GM12878 (cell line): ENCODE results near the gene ANKRD23. TPM values are rescaled to one million over a fixed set of nuclear protein-coding genes. Genes with fewer than 3 reads are reported as not detected.

Experiments
- ATAC-seq: fragments of 200-7000 bp; cut with Tn5 transposase; 3 replicates; pipeline ENCODE4 v1.9.1; 2020; ENCODE audit warnings: mild to moderate bottlenecking, moderate library complexity
- BruUV-seq: library from RNA; stranded (reverse); fragments of 400-500 nt; replicated peaks from 2 replicates; lab custom pipeline; 2021; lab: Mats Ljungman, UMichigan
- CTCF ChIA-PET: fragments of 300-600 bp; sonication (Branson Sonifier 250); formaldehyde crosslinking; extraction: SDS; loops from one replicate; lab custom pipeline; 2021; ENCODE audit warnings: inconsistent platforms; lab: Yijun Ruan, JAX
- POLR2A ChIA-PET: fragments of 350-600 bp; formaldehyde crosslinking; extraction: SDS; loops from one replicate; lab custom pipeline; 2021; ENCODE audit warnings: inconsistent platforms; lab: Charles Lee
- RAD21 ChIA-PET: fragments of 300-600 bp; sonication (Branson Sonifier 250); formaldehyde crosslinking; loops from one replicate; lab custom pipeline; 2023; ENCODE audit warnings: antibody characterized with exemption; ENCODE audit not compliant: unreplicated experiment; lab: Charles Lee
- SMC1A ChIA-PET: fragments of 300-600 bp; sonication (Branson Sonifier 250); formaldehyde crosslinking; loops from one replicate; lab custom pipeline; 2023; ENCODE audit not compliant: unreplicated experiment, uncharacterized antibody; lab: Charles Lee
- DNase-seq: peaks from one replicate; pipeline ENCODE4 v3.0.0-alpha.2; 2011; ENCODE audit warnings: low read depth, low spot score
- FAIRE-seq: peaks from 3 replicates; lab custom pipeline; 2011; peaks lifted over from hg19 to GRCh38; lab: Jason Lieb, UNC
- H2AFZ ChIP-seq: 2 replicates; pipeline ENCODE4 v1.6.0; 2011; ENCODE audit warnings: low read depth, low read length, control low read depth; ENCODE audit not compliant: control insufficient read depth
- H3K27ac ChIP-seq: 2 replicates; pipeline ENCODE4 v1.5.1; 2011; ENCODE audit warnings: control low read depth; ENCODE audit not compliant: control insufficient read depth, insufficient read depth
- H3K27me3 ChIP-seq, 2 experiments: replicated peaks in 1 of 2; 2 replicates each; pipeline versions ENCODE4 v1.6.0 to v1.6.1; 2011; ENCODE audit warnings: low read length in 1 of 2; ENCODE audit not compliant: control insufficient read depth in 2 of 2, insufficient read depth in 2 of 2
- H3K36me3 ChIP-seq, 2 experiments: 2 replicates each; pipeline ENCODE4 v1.5.1; 2011; ENCODE audit warnings: low read length in 1 of 2; ENCODE audit not compliant: control insufficient read depth in 2 of 2, insufficient read depth in 2 of 2
- H3K4me1 ChIP-seq: 2 replicates; pipeline ENCODE4 v1.6.1; 2011; ENCODE audit warnings: mild to moderate bottlenecking, low read length, moderate library complexity, mixed read lengths; ENCODE audit not compliant: control insufficient read depth, insufficient read depth
- H3K4me2 ChIP-seq: 2 replicates; pipeline ENCODE4 v1.6.0; 2011; ENCODE audit warnings: control low read depth; ENCODE audit not compliant: control insufficient read depth, insufficient read depth
- H3K4me3 ChIP-seq: fragments of 200-600 bp; sonication (generic); 2 replicates; pipeline ENCODE4 v1.5.1; 2016
- H3K79me2 ChIP-seq: 2 replicates; pipeline ENCODE4 v1.6.0; 2011; ENCODE audit warnings: low read length; ENCODE audit not compliant: control insufficient read depth, insufficient read depth
- H3K9ac ChIP-seq: 2 replicates; pipeline ENCODE4 v1.8.0; 2011; ENCODE audit warnings: low read length, control low read depth, mixed read lengths; ENCODE audit not compliant: control insufficient read depth, insufficient read depth
- H3K9me3 ChIP-seq: replicated peaks from 3 replicates; pipeline ENCODE4 v1.5.1; 2011; ENCODE audit warnings: mild to moderate bottlenecking, low read length; ENCODE audit not compliant: control insufficient read depth, insufficient read depth
- H4K20me1 ChIP-seq: 2 replicates; pipeline ENCODE4 v1.6.0; 2011; ENCODE audit not compliant: control insufficient read depth, insufficient read depth
- FOS ChIP-seq: IDR thresholded peaks from 3 replicates; pipeline ENCODE4 v1.6.1; 2011; ENCODE audit warnings: borderline replicate concordance; ENCODE audit not compliant: insufficient read length; ENCODE audit errors: extremely low read depth
- KAT2A ChIP-seq: conservative IDR thresholded peaks from 2 replicates; pipeline ENCODE4 v1.6.1; 2011; ENCODE audit warnings: low read depth, low read length; ENCODE audit not compliant: control insufficient read depth
- KLF5 ChIP-seq: fragments of 450-650 bp; IDR thresholded peaks from 2 replicates; pipeline ENCODE4 v1.6.1; 2014; ENCODE audit warnings: mild to moderate bottlenecking; ENCODE audit not compliant: partially characterized antibody
- LARP7 ChIP-seq: fragments of 450-650 bp; IDR thresholded peaks from 2 replicates; pipeline ENCODE4 v1.6.1; 2017; ENCODE audit warnings: mild to moderate bottlenecking
- MYB ChIP-seq: fragments of 150-350 bp; IDR thresholded peaks from 2 replicates; pipeline ENCODE4 v1.6.1; 2014; ENCODE audit warnings: mild to moderate bottlenecking, low read depth, low read length, borderline replicate concordance
- NR2C2 ChIP-seq: IDR thresholded peaks from 2 replicates; pipeline ENCODE4 v1.6.1; 2011; ENCODE audit warnings: borderline replicate concordance, low read depth; ENCODE audit not compliant: control insufficient read depth, insufficient read length
- SMARCA5 ChIP-seq: fragments of 450-650 bp; IDR thresholded peaks from 2 replicates; pipeline ENCODE4 v1.6.1; 2017; ENCODE audit warnings: mild to moderate bottlenecking
- YBX1 ChIP-seq: fragments of 450-650 bp; IDR thresholded peaks from 2 replicates; pipeline ENCODE4 v1.6.1; 2016; ENCODE audit warnings: antibody characterized with exemption
- ZNF274 ChIP-seq: IDR thresholded peaks from one replicate; pipeline ENCODE4 v1.8.0; 2011; ENCODE audit not compliant: insufficient read length, insufficient read depth
- WGBS: methylation state at CpG from one replicate; pipeline ENCODE4 v1.1.6; 2016; ENCODE audit warnings: low lambda C conversion rate; ENCODE audit not compliant: insufficient replicate concordance, insufficient coverage; ENCODE audit errors: missing lambda C conversion rate; 5-methylcytosine and 5-hydroxymethylcytosine counted together
- in situ Hi-C: fragments of 300-500 bp; cut with MboI; formaldehyde crosslinking; loops from 9 replicates; pipeline ENCODE4 v1.14.3; 2018; ENCODE audit warnings: mixed read lengths
- intact Hi-C: fragments of 100-400 bp; cut with micrococcal nuclease; formaldehyde crosslinking; loops from one replicate; pipeline ENCODE4 v1.14.2; 2022; ENCODE audit not compliant: unreplicated experiment
- polyA plus RNA-seq, 11 experiments: library from polyadenylated mRNA; depleted of rRNA in 4 of 11; unstranded in 6 of 11; stranded (reverse) in 5 of 11; fragments of >200 nt; fragmentation: Nextera tagmentation in 4 of 11; fragmentation: Illumina TruSeq in 1 of 11; extraction: Ambion mirVana in 4 of 11; extraction: Trizol in 1 of 11; gene quantifications; 1 replicate in 1 of 11; 2 replicates in 10 of 11; pipeline versions ENCODE4 v1.2.1 to v1.2.3, GENCODE V29; 2011 to 2016; ENCODE audit warnings: inconsistent platforms in 2 of 11, missing spikeins in 2 of 11, low read depth in 1 of 11
- total RNA-seq, 4 experiments: library from RNA; depleted of rRNA in 3 of 4; stranded (reverse); fragments of >200 nt in 3 of 4; fragmentation: Illumina TruSeq in 1 of 4; extraction: Trizol in 1 of 4; gene quantifications; 2 replicates each; pipeline versions ENCODE4 v1.2.1 to v1.2.3, GENCODE V29; 2013 to 2021
- TF ChIP-seq, protein P1 (sequence below): fragments of 450-650 bp; IDR thresholded peaks from 2 replicates; pipeline ENCODE4 v1.6.1; 2017; ENCODE audit warnings: low read depth, mild to moderate bottlenecking, moderate library complexity
- TF ChIP-seq, protein P2 (sequence below): fragments of 450-650 bp; formaldehyde crosslinking; IDR thresholded peaks from 2 replicates; pipeline ENCODE4 v1.4.0; 2020; ENCODE audit warnings: mild to moderate bottlenecking, moderate library complexity
- TF ChIP-seq, protein P3 (sequence below): fragments of 450-650 bp; IDR thresholded peaks from 2 replicates; pipeline ENCODE4 v1.6.1; 2018; ENCODE audit warnings: borderline replicate concordance, mild to moderate bottlenecking; ENCODE audit not compliant: partially characterized antibody
- TF ChIP-seq, protein P4 (sequence below): IDR thresholded peaks from 2 replicates; pipeline ENCODE4 v1.6.1; 2011; ENCODE audit warnings: low read depth, mild to moderate bottlenecking, low read length, moderate library complexity, borderline replicate concordance; ENCODE audit errors: extremely low read depth
- TF ChIP-seq, protein P5 (sequence below): fragments of 450-650 bp; IDR thresholded peaks from 2 replicates; pipeline ENCODE4 v1.6.1; 2017; ENCODE audit warnings: borderline replicate concordance

Gene ANKRD23
- total and polyA plus RNA-seq, 10 of the 15 experiments (the other 5 are each of a cell fraction or from before 2014, with no cell fraction given): 0.34 to 5.3 (median 2.7) TPM

DNA sequence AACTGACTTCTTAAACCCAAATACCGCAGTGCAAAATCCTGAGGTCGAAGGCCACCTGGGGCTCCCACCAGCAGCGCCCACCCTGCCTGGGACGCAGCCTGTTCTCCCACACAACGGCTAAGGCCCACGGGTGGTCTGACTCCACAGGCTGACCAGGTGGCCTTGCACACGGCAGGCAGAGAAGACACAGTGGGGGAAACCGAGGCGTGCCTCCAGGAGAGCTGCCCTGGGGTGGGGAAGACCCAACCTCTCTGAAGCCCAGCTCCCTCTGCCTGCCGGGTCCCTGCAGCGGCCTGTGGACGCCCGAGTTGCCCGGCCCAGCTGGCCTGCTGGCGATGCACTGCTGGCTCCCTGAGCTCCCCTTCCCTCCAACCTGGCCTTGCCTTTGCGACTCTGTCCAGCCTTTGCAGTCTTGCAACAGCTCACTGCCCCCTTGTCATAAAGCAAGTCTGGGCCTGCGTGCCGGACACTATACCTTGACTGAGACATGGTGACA lies 35.8 kb upstream of the ANKRD23 start:
- no peak for ATAC-seq
- peaks cover 13% of the 10 kb centered on the region for H3K4me1 ChIP-seq
- H3K27ac ChIP-seq: no peak overlapping the region
- CTCF ChIA-PET: no interaction called here
- POLR2A ChIA-PET: interaction anchor here (0.6 kb wide), 1 partner anchor 20 kb away, joined by 10 read pairs; no protein-coding TSS in a partner anchor
- 59% methylated on average over 18 of the region's 18 CpGs for WGBS
- H3K4me3 ChIP-seq: no peak overlapping the region
- no TSS peak for BruUV-seq
- no peak overlapping the region for H3K4me2 ChIP-seq
- H3K9ac ChIP-seq: no peak overlapping the region
- in situ Hi-C loops: no loop called here
- H3K27me3 ChIP-seq: no peaks in the 10 kb centered on the region
- H3K36me3 ChIP-seq: no peaks in the 10 kb centered on the region
- H3K79me2 ChIP-seq: no peaks in the 10 kb centered on the region
- no peak for FAIRE-seq
- SMC1A ChIA-PET: no interaction called here
- no peaks in the 10 kb centered on the region for H3K9me3 ChIP-seq
- RAD21 ChIA-PET: interaction anchor here (2.4 kb wide), 1 partner anchor 22 kb away, joined by 7 read pairs; the partner anchor contains the start of gene ANKRD39
- no peaks in the 10 kb centered on the region for H4K20me1 ChIP-seq
- no peak overlapping the region for H2AFZ ChIP-seq
- DNase-seq: no peak
- intact Hi-C loops: no loop called here
- TF ChIP-seq, protein P1, sequence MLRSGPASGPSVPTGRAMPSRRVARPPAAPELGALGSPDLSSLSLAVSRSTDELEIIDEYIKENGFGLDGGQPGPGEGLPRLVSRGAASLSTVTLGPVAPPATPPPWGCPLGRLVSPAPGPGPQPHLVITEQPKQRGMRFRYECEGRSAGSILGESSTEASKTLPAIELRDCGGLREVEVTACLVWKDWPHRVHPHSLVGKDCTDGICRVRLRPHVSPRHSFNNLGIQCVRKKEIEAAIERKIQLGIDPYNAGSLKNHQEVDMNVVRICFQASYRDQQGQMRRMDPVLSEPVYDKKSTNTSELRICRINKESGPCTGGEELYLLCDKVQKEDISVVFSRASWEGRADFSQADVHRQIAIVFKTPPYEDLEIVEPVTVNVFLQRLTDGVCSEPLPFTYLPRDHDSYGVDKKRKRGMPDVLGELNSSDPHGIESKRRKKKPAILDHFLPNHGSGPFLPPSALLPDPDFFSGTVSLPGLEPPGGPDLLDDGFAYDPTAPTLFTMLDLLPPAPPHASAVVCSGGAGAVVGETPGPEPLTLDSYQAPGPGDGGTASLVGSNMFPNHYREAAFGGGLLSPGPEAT: no peak
- TF ChIP-seq LARP7 (no peak), KAT2A (no peak), ZNF274 (no peak), FOS (no peak), NR2C2 (no peak), KLF5 (no peak), YBX1 (no peak), MYB (no peak), SMARCA5 (no peak)
- TF ChIP-seq, protein P2, sequence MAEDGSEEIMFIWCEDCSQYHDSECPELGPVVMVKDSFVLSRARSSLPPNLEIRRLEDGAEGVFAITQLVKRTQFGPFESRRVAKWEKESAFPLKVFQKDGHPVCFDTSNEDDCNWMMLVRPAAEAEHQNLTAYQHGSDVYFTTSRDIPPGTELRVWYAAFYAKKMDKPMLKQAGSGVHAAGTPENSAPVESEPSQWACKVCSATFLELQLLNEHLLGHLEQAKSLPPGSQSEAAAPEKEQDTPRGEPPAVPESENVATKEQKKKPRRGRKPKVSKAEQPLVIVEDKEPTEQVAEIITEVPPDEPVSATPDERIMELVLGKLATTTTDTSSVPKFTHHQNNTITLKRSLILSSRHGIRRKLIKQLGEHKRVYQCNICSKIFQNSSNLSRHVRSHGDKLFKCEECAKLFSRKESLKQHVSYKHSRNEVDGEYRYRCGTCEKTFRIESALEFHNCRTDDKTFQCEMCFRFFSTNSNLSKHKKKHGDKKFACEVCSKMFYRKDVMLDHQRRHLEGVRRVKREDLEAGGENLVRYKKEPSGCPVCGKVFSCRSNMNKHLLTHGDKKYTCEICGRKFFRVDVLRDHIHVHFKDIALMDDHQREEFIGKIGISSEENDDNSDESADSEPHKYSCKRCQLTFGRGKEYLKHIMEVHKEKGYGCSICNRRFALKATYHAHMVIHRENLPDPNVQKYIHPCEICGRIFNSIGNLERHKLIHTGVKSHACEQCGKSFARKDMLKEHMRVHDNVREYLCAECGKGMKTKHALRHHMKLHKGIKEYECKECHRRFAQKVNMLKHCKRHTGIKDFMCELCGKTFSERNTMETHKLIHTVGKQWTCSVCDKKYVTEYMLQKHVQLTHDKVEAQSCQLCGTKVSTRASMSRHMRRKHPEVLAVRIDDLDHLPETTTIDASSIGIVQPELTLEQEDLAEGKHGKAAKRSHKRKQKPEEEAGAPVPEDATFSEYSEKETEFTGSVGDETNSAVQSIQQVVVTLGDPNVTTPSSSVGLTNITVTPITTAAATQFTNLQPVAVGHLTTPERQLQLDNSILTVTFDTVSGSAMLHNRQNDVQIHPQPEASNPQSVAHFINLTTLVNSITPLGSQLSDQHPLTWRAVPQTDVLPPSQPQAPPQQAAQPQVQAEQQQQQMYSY: no peak
- TF ChIP-seq, protein P3, sequence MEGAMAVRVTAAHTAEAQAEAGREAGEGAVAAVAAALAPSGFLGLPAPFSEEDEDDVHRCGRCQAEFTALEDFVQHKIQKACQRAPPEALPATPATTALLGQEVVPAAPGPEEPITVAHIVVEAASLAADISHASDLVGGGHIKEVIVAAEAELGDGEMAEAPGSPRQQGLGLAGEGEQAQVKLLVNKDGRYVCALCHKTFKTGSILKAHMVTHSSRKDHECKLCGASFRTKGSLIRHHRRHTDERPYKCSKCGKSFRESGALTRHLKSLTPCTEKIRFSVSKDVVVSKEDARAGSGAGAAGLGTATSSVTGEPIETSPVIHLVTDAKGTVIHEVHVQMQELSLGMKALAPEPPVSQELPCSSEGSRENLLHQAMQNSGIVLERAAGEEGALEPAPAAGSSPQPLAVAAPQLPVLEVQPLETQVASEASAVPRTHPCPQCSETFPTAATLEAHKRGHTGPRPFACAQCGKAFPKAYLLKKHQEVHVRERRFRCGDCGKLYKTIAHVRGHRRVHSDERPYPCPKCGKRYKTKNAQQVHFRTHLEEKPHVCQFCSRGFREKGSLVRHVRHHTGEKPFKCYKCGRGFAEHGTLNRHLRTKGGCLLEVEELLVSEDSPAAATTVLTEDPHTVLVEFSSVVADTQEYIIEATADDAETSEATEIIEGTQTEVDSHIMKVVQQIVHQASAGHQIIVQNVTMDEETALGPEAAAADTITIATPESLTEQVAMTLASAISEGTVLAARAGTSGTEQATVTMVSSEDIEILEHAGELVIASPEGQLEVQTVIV: no peak
- TF ChIP-seq, protein P4, sequence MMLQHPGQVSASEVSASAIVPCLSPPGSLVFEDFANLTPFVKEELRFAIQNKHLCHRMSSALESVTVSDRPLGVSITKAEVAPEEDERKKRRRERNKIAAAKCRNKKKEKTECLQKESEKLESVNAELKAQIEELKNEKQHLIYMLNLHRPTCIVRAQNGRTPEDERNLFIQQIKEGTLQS: no peak
- TF ChIP-seq, protein P5, sequence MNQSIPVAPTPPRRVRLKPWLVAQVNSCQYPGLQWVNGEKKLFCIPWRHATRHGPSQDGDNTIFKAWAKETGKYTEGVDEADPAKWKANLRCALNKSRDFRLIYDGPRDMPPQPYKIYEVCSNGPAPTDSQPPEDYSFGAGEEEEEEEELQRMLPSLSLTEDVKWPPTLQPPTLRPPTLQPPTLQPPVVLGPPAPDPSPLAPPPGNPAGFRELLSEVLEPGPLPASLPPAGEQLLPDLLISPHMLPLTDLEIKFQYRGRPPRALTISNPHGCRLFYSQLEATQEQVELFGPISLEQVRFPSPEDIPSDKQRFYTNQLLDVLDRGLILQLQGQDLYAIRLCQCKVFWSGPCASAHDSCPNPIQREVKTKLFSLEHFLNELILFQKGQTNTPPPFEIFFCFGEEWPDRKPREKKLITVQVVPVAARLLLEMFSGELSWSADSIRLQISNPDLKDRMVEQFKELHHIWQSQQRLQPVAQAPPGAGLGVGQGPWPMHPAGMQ: no peak
